LHCN-M2 (cell line): ENCODE data around the gene RSKR. TPM values are rescaled to one million over a fixed set of nuclear protein-coding genes. Genes with fewer than 3 reads are reported as not detected.
A peak's percentile ranks its signal among the peaks of the same experiment; 100 is the strongest.
"Not testable (repeated sequence)": the region's sequence is repeated elsewhere in the genome, so short reads cannot be mapped to it uniquely, and the experiment has no call there.

Experiments used
- DNase-seq: peaks from one replicate; pipeline ENCODE4 v3.0.0-alpha.2; 2012; ENCODE audit warnings: low read depth
- total RNA-seq: library from RNA; depleted of rRNA; stranded (reverse); fragments of >200 nt; gene quantifications from 2 replicates; pipeline ENCODE4 v1.2.3, GENCODE V29; 2014; rRNA removed

RSKR gene
- total RNA-seq, 1 experiment from 2014 or later = 6.1 TPM

DNA sequence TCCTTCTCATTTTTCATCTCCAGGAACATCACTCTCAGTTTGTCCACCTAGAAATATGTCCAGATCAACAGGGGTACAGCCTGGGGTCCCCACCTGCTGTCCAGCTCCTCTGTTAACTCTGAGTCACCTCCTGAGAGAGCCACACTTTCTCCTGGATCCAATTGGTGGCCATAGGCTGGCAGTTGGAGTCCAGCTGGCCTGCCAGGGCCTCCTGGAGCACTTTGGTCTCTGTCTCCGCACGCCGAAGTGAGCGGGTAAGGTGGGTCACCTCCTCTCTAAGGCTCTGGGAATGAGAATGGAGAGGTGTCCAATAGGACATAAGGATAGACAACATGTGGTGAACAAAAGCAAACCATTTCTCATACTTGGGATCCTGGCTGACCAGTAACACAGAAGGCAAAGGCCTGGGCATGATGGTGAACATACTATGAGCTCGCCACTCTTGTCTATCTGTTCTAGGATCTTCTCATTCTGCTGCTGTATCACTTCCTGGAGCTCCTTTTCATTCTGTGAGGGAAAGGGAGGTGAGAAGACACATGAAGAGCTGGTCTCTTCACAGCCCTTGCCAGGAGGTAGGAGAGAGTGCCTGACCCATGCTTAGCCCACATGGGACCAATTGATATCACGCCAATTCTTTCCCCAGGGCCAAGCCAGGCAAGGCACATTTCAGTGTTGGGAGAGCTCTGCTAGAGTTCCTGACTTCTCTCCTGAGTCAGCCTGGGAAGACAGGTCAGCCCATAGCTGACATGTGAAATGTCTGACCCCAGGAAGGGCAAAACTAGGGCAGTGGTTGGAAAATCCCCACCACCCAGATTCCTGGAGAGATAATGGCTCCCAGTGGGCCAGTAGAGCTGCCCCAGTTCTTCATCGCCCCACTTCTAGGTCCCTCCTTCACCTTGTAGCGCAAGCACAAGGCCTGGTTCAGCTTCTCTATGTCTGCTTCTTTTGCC is 35.5 kb downstream of the RSKR start:
- DNase-seq = no peak

DNA sequence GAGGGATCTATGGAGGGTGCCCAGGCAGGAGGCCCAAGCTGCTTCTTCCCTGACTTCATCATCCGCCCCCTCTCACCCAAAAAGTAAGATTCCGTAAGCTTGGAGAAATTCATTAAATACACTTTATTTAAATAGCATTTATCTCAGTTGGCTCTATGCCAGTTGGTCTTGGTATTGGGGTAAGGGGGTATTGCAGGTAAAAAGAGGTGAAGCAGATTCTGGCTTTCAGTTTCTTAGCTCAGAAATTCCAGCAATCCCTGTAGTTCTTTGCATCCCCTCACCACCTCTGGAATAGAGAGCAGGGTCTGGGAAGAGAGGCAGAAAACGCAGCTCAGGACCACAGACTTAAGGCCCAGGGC is 36.5 kb downstream of the RSKR start:
- DNase-seq = no peak

DNA sequence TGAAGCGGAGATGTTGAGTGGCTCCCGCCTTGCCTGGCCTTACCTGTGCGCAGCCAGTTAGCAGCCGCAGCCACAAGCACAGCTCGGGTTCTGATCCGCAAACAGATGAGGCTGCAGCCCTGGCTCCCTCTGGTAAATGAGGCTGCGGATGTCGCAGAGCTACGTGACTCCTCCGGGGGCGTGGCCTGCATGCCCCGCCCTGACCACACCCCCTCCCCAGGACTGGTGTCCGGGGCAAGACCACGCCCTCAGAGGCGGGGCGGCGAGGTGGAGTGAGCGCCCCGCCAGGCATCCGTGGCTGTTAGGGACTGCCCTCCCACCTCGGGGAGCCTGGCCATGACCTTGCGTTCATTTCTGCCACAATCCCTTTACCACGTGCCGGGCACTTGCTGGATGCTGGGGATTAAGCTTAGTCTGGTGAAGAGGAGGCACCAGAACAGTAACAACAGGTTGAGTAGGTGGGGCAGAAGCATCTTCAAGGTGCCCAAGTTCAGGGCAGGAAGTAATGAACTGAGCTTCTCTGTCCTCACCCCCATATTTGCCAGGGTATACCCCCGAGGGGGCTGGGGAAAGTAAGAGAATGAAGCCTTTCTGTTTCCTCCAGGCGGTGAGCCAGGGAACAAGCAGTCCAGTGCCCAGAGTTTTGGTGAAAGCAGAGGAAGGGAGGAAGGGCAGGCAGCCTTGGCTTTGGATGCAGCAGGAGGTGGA is 37.1 kb downstream of the RSKR start, which contains the start of gene ALDOC:
TSS of gene ALDOC (minus strand) at position 138 of the 708 bp plus-strand sequence. CDS start 1,363 bp downstream, outside the sequence.
- peak; percentile 82 for DNase-seq

DNA sequence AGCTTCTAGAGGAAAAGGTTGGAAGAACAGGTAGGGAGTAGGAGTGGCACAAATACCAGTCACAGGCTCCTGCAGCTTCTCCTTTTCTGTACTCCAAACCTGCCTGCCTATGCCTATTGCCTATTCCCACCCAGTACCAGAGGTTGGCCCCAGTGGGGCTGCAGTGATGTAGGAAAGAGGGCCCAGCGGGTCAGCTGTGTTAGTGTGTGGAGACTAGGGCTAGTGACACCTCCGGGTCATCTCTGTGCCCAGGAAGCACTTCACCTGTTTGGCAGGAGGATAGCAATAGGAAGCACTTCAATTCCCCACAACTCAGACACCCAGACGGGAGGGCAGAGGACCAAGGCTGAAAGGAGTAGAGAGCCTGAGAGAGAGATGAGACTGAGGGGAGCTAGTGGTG is 38.0 kb downstream of the RSKR start:
- not testable (repeated sequence) for DNase-seq

DNA sequence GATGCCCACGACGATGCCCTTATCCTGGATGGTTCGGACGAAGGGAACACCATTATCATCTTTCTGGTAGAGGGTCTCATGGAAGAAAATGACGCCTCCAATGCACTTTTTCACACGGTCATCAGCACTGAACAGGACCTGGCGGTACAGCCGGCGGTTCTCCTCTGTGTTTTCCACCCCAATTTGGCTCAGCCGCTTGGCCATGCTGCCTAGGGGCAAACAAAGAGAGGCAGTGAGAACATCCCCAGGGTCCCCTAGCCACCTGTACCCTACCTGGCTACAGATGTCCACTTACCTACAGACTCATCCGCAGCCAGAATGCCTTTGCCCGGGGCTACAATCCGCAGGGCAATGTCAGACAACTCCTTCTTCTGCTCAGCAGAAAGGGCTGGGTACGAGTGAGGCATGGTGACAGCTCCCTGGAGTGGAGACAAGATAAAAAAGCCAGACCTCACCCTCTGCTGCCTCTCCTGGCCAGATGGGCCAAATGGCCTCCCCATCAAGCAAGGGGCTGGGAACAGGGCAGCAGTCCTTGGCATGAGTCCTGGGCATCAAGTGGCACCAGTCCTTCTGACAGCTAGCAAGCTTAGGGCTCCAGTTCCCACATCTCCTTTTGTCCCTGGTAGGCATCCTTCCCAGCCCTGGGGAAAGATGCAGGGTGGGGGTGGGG is 38.7 kb downstream of the RSKR start:
- no peak for DNase-seq

DNA sequence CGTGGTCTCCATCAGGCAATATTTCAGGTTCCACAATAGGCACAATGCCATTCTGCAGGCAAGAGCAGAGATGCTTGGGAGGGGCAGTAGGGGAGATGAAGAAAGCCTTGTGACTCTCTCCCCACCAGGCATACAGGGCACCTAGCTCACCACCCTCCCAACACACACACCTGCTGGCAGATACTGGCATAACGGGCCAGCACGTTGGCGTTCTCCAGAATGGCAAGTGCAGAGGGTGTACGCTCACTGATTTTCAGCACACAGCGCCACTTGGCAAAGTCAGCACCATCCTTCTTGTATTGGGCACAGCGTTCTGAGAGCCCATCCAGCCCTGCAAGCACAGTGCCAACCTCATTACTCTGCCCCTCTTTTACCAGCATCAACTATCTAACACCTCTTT is 39.5 kb downstream of the RSKR start:
- DNase-seq = no peak

DNA sequence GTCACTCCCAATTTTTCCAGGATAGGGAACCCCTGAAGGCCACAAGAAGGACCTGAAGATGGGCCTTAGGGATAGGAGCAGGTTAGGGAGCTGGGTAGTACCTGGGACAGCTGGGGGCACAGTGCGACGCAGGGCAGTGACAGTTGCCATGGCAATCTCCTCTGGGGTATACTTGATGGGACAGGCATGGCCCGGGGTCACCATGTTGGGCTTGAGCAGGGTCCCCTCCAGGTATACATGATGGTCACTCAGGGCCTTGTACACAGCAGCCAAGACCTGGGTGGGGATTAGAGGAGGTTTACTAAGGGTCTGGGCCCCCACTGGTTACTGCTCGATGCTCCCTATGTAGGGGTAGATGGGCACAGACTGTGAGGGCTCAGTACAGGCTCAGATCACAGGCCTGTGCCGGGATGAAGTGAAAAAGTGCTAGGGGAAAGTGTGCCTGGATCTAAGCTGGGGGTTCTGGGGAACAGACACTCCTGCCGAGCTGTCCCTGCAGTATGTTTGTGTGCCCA is 40.0 kb downstream of the RSKR start:
- DNase-seq = no peak

DNA sequence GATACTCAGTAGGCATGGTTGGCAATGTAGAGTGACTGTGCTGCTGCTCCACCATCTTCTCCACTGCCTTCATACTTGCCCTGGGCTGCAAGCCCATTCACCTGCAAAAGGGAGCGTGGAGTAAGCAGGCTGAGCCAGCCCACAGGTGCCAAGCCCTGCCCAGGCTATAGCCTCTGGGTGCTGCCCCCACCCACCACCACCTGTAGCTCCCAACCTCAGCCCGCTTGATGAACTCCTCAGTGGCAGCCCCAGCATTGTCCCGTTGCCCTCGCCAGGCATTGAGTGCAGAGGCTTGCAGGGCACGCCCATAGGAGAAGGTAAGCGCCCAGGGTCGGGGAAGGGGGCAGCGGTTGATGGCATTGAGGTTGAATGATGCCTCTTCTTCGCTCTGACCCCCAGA is 40.5 kb downstream of the RSKR start:
- no peak for DNase-seq

DNA sequence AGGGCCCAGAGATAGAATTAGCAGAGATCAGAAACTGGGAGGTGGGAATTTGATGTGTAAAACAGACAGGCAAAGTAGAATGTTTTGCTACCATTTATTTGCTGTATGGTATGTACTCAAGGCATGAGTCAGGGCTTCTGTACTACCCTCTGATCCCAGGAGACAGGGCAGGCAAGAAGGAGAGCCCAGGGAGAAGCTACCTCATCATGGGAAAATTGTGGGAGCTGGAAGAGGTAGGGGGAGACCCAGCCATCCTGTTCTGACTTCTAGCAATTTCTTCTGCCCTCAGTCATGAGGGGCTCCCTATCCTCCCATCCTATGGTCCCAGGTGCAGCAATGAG is 41.0 kb downstream of the RSKR start:
- peak; percentile 24 for DNase-seq

DNA sequence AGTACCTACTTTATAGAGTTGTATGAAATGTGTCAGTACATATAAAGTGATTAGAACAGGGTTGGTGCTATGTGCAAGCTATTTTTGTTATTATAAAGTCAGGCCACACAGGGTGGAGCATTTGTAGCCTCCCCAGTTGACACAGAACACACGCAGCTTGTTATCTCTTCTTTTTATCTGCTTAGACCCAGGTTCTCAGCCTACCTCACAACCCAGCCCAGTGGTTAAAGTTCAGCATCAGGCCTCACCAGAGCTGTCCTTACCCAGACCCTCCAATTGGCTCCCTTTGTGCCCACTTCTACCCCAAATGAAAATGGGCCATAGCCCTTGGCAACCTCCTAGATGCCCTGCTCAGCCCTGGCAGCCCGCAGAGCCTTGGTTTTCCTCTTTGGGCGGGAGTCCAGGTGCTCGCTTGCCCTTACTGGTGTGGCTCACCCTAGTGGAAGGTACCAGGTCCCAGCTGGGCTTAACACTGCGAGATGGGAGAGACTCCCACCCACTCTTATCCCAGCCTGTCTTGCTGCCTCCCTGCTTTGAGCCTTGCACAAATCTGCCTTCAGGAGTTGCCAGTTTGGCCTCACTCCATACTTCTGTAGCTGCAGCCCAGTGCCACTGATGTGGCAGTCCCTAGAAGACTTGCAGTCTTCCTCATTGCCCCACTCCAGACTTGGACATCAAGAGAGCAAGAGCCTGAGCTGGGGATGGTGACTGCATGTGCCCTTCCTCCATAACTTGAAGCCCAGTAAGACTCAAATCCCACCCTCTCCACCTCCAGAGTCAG is 41.5 kb downstream of the RSKR start:
- DNase-seq = no peak

DNA sequence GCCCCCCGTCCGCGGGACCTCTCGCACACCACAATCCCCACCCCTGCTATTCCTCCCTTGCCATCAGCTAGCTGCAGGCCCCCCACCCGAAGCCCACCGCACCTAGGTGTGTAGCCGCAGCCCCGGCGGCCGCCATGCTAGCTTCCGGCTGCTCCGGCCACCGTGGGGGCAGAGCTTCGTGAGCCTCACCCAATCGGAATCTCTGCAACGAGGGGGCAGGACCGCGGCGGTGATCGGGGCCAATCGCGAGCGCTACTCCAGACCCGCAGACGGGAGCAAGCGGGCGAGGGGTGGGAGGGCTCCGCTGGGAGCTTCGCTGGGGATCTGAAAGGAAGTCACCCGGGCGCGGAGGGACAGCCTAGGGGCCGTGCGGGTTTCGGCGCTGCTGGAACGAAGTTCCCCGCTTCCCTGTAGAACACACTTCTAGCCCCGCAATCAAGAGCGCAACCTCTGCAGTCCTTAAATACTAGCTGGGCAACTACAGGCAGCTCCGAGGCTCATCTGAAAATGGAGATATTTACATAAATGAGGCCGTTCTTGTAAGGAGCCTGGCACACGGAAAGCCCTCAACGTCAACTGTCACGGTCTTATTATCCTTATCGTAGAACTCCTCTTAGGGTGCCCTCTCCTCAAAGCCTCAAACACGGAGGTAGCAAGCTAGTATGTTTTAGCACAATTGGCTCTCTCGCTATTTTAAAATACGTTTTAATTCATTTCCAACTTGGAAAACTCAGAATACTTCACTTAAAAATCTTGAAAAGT is 42.4 kb downstream of the RSKR start, which contains the start of gene PIGS:
TSS of gene PIGS (minus strand) at position 164 of the 762 bp plus-strand sequence. CDS start at position 136, 28 bp downstream.
- peak; percentile 87 for DNase-seq

DNA sequence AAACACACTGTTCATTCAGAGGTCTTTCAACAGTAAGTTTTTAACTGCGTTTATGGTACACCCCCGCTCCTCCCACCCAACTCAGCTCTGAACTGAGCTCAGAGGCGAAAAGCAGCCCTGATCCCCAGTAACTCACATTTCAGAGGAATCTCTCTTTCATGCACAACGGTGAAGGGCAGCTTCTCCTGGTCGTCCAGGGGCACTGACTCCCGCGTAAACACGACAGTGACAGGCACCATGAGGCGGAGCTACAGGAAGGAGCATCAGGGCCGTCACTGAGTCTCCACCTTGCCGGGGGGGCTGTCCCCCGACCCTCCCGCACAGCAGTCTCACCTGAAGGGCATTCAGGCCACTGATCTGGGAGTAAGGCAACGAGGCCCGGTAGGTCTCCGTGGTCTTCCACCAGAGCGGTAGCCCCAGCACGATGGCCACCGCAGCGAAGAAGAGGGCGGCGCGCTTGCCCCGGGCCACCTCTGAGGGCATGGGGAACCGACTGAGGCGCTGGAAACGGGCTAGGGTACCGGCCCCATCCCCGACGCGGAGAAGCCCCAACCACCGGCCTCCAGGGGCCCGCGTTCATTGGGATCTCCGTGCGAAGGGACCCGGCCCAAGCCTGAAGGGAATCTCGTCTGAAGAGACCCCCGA is 43.1 kb downstream of the RSKR start:
- no peak for DNase-seq

DNA sequence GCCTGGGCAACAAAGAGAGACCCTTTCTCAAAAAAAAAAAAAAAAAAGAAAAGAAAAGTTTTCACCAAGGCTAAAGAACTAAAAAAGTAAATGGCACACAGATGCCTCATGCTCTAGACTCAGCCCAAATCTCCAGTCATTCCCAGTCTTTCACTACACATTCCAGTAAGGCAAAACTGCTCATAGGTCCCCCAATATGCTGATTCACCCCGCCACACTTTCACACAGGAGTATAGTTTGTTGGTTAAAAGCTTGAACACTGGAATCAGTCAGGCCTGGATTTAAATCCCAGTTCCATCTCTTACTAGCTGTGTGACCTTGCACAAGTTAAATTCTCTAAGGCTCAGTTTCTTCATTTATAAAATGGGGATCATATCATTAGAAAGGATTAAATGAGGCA is 44.5 kb downstream of the RSKR start:
- no peak for DNase-seq

DNA sequence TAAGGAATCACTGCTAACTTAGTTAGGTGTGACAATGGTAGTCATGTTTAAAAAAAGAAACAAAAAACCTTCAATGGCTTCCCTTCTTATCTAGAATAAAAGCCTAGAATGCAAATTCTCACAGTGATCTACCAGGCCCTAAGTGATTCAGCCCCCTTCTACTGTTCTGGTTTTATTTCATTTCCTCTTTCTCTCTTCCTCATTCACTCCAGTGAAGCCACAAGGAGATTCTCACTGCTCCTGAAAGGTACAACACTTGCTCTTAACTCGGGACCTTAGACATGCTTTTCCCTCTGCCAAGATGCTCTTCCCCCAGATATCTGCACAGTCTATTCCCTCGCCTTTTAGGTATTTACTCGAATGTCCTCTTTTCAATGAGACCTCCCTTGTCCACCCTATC is 46.4 kb downstream of the RSKR start:
- DNase-seq = no peak

DNA sequence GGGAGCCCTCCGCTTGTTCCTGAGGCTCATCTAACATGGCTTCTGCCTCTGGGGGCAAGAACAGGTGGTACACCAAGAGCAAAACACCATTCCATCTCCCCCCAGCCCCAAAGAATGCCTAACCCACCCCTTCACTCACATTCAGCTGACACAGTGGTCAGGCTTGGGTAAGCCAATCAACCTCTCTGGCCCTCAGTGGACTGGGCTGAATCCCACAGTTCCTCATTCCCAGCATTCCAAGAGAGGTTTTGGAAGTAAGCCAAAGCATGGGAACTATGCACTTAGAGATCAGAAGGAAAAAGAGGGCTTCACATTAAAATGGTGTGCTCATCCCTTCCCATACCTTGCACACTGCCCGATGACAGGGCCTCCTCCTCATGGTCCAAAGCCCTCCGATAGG is 50.5 kb downstream of the RSKR start:
- peak; percentile 75 for DNase-seq

Other genes starting within 250 kb of the RSKR start
- not detected in 2 replicates for gene SEBOX, start 249.0 kb downstream of the RSKR start, total RNA-seq
- gene VTN, start 243.9 kb downstream of the RSKR start, total RNA-seq = 0.40 TPM in 1 of 2 replicates, not detected in the other
- 13.5 and 18.5 TPM in 2 replicates for gene SARM1, start 242.5 kb downstream of the RSKR start, total RNA-seq
- 1.0 and 1.2 TPM in 2 replicates for gene SLC46A1, start 208.0 kb downstream of the RSKR start, total RNA-seq
- not detected in 2 replicates for gene SLC13A2, start 140.5 kb downstream of the RSKR start, total RNA-seq
- not detected in 2 replicates for gene FOXN1, start 107.8 kb downstream of the RSKR start, total RNA-seq
- 44.3 and 47.6 TPM in 2 replicates for gene UNC119, start 61.6 kb downstream of the RSKR start, total RNA-seq
- 45.2 and 65.0 TPM in 2 replicates for gene PIGS, start 42.7 kb downstream of the RSKR start, total RNA-seq
- 38.5 and 47.4 TPM in 2 replicates for gene ALDOC, start 37.3 kb downstream of the RSKR start, total RNA-seq
- gene SPAG5, start 15.2 kb downstream of the RSKR start, total RNA-seq = 89.8 and 106 TPM in 2 replicates
- gene BLTP2, start 31.0 kb upstream of the RSKR start, total RNA-seq = 119 and 139 TPM in 2 replicates
- gene SDF2, start 47.7 kb upstream of the RSKR start, total RNA-seq = 47.5 and 47.6 TPM in 2 replicates
- gene SUPT6H, start 48.0 kb upstream of the RSKR start, total RNA-seq = 31.8 and 39.8 TPM in 2 replicates
- 1.2 and 2.4 TPM in 2 replicates for gene PROCA1, start 97.7 kb upstream of the RSKR start, total RNA-seq
- gene RAB34, start 103.7 kb upstream of the RSKR start, total RNA-seq = 396 and 449 TPM in 2 replicates
- gene RPL23A, start 105.8 kb upstream of the RSKR start, total RNA-seq = 312 and 418 TPM in 2 replicates
- gene TLCD1, start 112.0 kb upstream of the RSKR start, total RNA-seq = 9.2 and 9.9 TPM in 2 replicates
- gene NEK8, start 114.6 kb upstream of the RSKR start, total RNA-seq = 2.2 and 3.4 TPM in 2 replicates
- 37.4 and 57.5 TPM in 2 replicates for gene TRAF4, start 129.8 kb upstream of the RSKR start, total RNA-seq
- 16.2 and 18.0 TPM in 2 replicates for gene FAM222B, start 228.6 kb upstream of the RSKR start, total RNA-seq
- 41.3 and 49.2 TPM in 2 replicates for gene ERAL1, start 240.8 kb upstream of the RSKR start, total RNA-seq